Ovary (tissue), 9 donors: ENCODE measurements around the gene INPP5D. TPM values are rescaled to one million over a fixed set of nuclear protein-coding genes. Genes with fewer than 3 reads are reported as not detected.

Experiments
- DNase-seq, 5 donors: peaks; one replicate each; pipeline ENCODE4 v3.0.0-alpha.2; 2019 to 2020
- H3K27ac ChIP-seq, 2 donors: fragments of 200-600 bp; one replicate each; pipeline versions ENCODE4 v1.5.1 to v1.8.0; 2019 to 2022
- H3K27me3 ChIP-seq: fragments of 200-600 bp; one replicate; pipeline ENCODE4 v1.8.0; 2022
- H3K36me3 ChIP-seq: fragments of 200-600 bp; sonication (generic); one replicate; pipeline ENCODE4 v1.5.1; 2019
- H3K4me1 ChIP-seq: one replicate; pipeline ENCODE4 v1.8.1; 2013; ENCODE audit warnings: mild to moderate bottlenecking, moderate library complexity; ENCODE audit not compliant: insufficient read depth
- H3K4me3 ChIP-seq: fragments of 200-600 bp; sonication (generic); one replicate; pipeline ENCODE4 v1.5.1; 2017
- H3K9me3 ChIP-seq, 2 donors: fragments of 200-600 bp in 1 of 2; sonication (generic) in 1 of 2; one replicate each; pipeline versions ENCODE4 v1.5.1 to v1.8.1; 2013 to 2019; ENCODE audit warnings: mild to moderate bottlenecking in 1 of 2, moderate library complexity in 1 of 2
- EP300 ChIP-seq: sonication (generic); formaldehyde crosslinking; IDR thresholded peaks from one replicate; pipeline ENCODE4 v1.6.1; 2017; ENCODE audit warnings: antibody characterized with exemption
- POLR2A ChIP-seq: fragments of 450-650 bp; IDR thresholded peaks from one replicate; pipeline ENCODE4 v1.6.1; 2017; ENCODE audit warnings: antibody characterized with exemption, mild to moderate bottlenecking, moderate library complexity
- WGBS, 3 donors: extraction: QIAGEN DNeasy Blood & Tissue Kit in 1 of 3; methylation state at CpG; one replicate each; pipeline versions ENCODE4 v1.1.5 to v1.1.7; 2013 to 2017; 5-methylcytosine and 5-hydroxymethylcytosine counted together
- intact Hi-C, 4 donors: fragments of 100-400 bp; cut with DNase I; formaldehyde crosslinking; loops; one replicate each; pipeline versions ENCODE4 v1.11.0 to v1.15.1; 2022 to 2023
- polyA plus RNA-seq, 2 donors: library from polyadenylated mRNA; stranded (reverse); fragments of 200-250 nt in 1 of 2; fragments of 350-450 nt in 1 of 2; fragmentation: Illumina TruSeq in 1 of 2; extraction: RNeasy Lipid Tissue Mini Kit (QIAGEN cat#74804) in 1 of 2; gene quantifications; one replicate each; pipeline ENCODE4 v1.2.3, GENCODE V29; 2013 to 2014
- total RNA-seq, 7 donors: library from RNA; depleted of rRNA in 2 of 7; stranded (reverse); fragments of >200 nt in 2 of 7; fragmentation: NEBNext Ultra II Directional in 3 of 7; extraction: Animal tissue kit (Norgen Biotek cat#: 25700) in 3 of 7; gene quantifications; one replicate each; pipeline versions ENCODE4 v1.1.0 to v1.2.4, GENCODE V29; 2016 to 2023
- TF ChIP-seq, protein P1 (sequence below), 3 donors: fragments of 450-650 bp in 2 of 3; fragments of 200-600 bp in 1 of 3; IDR thresholded peaks; one replicate each; pipeline versions ENCODE4 v1.5.1 to v1.8.0; 2016 to 2022; ENCODE audit warnings: antibody characterized with exemption in 3 of 3, mild to moderate bottlenecking in 1 of 3
- donor health status: DM: no; HTN: no; CAD: no; lungs with moderate emphysema.
- donor health status: DM: no; HTN: no; CAD: no.
- donor health status: Bipolar disorder and iron deficiency.
- donor health status: DM: yes; HTN: yes; CAD: no.
- donor health status: DM: no; HTN: no; CAD: no.
- donor health status: DM: yes; HTN: yes; CAD: no.

INPP5D gene
- total and polyA plus RNA-seq, 9 donors: 4.1 to 14.4 (median 7.7) TPM

DNA sequence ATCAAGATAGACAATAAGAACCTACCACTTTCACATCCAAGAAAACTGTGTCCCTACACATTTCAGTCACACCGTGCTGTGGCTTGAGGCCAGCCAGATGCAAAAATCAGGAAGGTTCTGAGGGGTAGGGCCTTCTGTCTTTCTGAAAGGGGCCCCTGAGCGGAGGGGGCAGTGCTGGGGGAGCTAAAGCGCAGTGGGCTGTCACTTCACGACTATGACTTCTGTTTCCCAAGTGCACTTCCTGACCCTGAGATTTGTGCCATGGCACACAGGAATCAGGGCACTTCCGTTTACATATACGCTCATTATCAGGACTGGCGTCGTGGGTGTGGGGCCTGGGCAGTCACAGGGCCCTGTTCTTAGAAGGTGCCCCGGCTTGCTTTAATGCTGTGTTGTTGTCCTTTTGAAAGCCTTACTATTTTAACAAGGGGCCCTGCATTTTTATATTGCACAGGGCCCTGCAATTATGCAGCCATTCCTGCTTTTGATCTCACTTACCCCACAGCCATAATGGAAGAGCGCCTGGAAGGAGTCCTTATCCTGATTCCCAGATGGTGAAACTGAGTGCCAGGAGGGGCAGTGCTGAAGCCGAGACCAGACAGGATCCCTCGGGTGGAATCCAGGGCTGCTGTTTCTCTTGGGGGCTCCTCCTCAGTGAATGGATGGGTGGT, 47.7 kb upstream of the INPP5D start:
- Histone ChIP-seq H3K4me1 (no peaks in the 10 kb centered on the region), H3K27ac (no peak overlapping the region), H3K27me3 (no peaks in the 10 kb centered on the region), H3K36me3 (no peaks in the 10 kb centered on the region), H3K4me3 (no peak overlapping the region), H3K9me3 (no peaks in the 10 kb centered on the region)
- intact Hi-C loops: no loop called here
- no peak for DNase-seq
- WGBS, 3 donors: 75 to 84% (median 81%) methylated on average over 12 of the region's 12 CpGs
- TF ChIP-seq EP300: no peak
- no peak for TF ChIP-seq POLR2A
- TF ChIP-seq, protein P1, sequence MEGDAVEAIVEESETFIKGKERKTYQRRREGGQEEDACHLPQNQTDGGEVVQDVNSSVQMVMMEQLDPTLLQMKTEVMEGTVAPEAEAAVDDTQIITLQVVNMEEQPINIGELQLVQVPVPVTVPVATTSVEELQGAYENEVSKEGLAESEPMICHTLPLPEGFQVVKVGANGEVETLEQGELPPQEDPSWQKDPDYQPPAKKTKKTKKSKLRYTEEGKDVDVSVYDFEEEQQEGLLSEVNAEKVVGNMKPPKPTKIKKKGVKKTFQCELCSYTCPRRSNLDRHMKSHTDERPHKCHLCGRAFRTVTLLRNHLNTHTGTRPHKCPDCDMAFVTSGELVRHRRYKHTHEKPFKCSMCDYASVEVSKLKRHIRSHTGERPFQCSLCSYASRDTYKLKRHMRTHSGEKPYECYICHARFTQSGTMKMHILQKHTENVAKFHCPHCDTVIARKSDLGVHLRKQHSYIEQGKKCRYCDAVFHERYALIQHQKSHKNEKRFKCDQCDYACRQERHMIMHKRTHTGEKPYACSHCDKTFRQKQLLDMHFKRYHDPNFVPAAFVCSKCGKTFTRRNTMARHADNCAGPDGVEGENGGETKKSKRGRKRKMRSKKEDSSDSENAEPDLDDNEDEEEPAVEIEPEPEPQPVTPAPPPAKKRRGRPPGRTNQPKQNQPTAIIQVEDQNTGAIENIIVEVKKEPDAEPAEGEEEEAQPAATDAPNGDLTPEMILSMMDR (IDR thresholded peaks at IDR 0.05): no peak

DNA sequence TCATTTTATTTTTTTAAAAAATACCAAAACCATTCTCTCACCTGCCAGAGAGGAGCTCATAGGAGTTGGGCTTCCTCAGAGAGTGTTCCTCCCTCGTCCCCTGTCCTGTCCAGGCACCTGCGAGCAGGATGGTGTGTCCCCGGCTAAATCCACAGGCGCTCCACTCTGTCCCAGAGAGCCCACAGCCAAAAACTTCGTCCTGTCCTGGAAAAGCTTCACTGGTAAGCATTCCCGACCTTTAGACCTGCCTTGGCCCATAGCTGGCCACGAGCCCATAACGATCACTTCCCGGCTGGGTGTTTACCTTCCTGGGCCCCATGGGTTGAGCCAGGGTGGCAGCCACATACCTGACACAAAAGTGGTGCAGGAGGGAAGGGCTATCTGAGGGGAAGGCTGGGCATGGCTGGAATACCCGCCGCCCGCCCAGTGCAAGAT, 47.1 kb upstream of the INPP5D start, which contains the start of gene NGEF:
TSS of gene NGEF (minus strand) at position 230 of the 435 bp plus-strand sequence. CDS start 38,366 bp downstream, outside the sequence.
- intact Hi-C loops: no loop called here
- no peaks in the 10 kb centered on the region for H3K9me3 ChIP-seq
- H3K27ac ChIP-seq: no peak within 1 kb of the TSS
- no peak within 1 kb of the TSS for H3K4me3 ChIP-seq
- no peaks in the 10 kb centered on the region for H3K4me1 ChIP-seq
- TF ChIP-seq, protein P1 (IDR thresholded peaks at IDR 0.05): no peak
- TF ChIP-seq EP300 (no peak), POLR2A (no peak)
- H3K36me3 ChIP-seq: no peaks in the 10 kb centered on the region
- H3K27me3 ChIP-seq: no peaks in the 10 kb centered on the region
- 83 to 91% (median 86%) methylated on average over 12 of the region's 12 CpGs for WGBS, 3 donors
- no peak for DNase-seq

DNA sequence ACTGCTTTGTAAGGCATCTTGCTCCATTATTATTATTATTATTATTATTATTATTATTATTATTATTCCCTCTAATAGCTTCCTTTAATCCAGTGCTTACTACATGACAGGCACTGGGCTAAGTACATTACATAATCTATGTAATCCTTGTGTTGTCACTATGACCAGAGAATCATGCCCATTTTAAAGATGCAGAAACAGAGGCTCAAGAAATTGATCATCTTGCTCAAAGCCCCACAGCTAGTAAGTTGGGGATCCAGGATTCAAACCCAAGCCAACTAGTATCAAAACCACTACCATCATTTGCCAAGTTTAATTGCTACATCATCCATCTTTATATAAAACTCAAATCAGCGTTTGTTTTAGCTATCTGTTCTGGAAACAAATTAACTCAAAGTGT, 46.5 kb upstream of the INPP5D start:
- H3K27me3 ChIP-seq: no peaks in the 10 kb centered on the region
- TF ChIP-seq POLR2A: no peak
- TF ChIP-seq, protein P1 (IDR thresholded peaks at IDR 0.05): no peak
- TF ChIP-seq EP300: no peak
- no peaks in the 10 kb centered on the region for H3K9me3 ChIP-seq
- intact Hi-C loops: no loop called here
- H3K36me3 ChIP-seq: no peaks in the 10 kb centered on the region
- no peaks in the 10 kb centered on the region for H3K4me1 ChIP-seq
- H3K4me3 ChIP-seq: no peak overlapping the region
- WGBS, 3 donors: 83 to 97% (median 83%) methylated on average over 1 of the region's 1 CpG
- H3K27ac ChIP-seq: no peak overlapping the region
- no peak for DNase-seq

- no peak for DNase-seq
- Histone ChIP-seq H3K27ac (no peak overlapping the region), H3K27me3 (no peaks in the 10 kb centered on the region), H3K9me3 (no peaks in the 10 kb centered on the region), H3K4me3 (no peak overlapping the region), H3K36me3 (no peaks in the 10 kb centered on the region), H3K4me1 (no peaks in the 10 kb centered on the region)
- 93 to 98% (median 97%) methylated on average over 1 of the region's 1 CpG for WGBS, 3 donors
- TF ChIP-seq, protein P1 (IDR thresholded peaks at IDR 0.05): no peak
- no peak for TF ChIP-seq POLR2A
- no peak for TF ChIP-seq EP300
- intact Hi-C loops: no loop called here
Observed at GRCh38 chr2:233015019-233015645, 45.0 kb upstream of the INPP5D start.
